ENCODE results near the gene DGKG. TPM values are rescaled to one million over a fixed set of nuclear protein-coding genes. Genes with fewer than 3 reads are reported as not detected.

The DGKG gene
- total and polyA plus RNA-seq, 7 donors = 0.60 to 30.7 (median 6.1) TPM

GRCh38 chr3:186099178-186099577, 262.9 kb downstream of the DGKG start:
- intact Hi-C loops (cut with DNase I) = no loop called here
- no peak overlapping the region for H3K4me3 ChIP-seq
- TF ChIP-seq POLR2A (IDR thresholded peaks at IDR 0.05) (no peak), CTCF (IDR thresholded peaks at IDR 0.05) (no peak), EP300 (IDR thresholded peaks at IDR 0.05) (no peak), POLR2AphosphoS5 (IDR thresholded peaks at IDR 0.05) (no peak)
- H3K27me3 ChIP-seq = no peaks in the 10 kb centered on the region
- H3K36me3 ChIP-seq = no peaks in the 10 kb centered on the region
- H3K27ac ChIP-seq = no peak overlapping the region
- DNase-seq = no peak
- H3K9me3 ChIP-seq = no peaks in the 10 kb centered on the region
- H3K4me1 ChIP-seq = peaks cover 0 to 22% (median 17%) of the 10 kb centered on the region in 4 donors
- WGBS, 2 donors = 46 to 71% methylated on average over 5 of the region's 5 CpGs

GRCh38 chr3:186098740-186099139, 263.3 kb downstream of the DGKG start:
- DNase-seq = no peak
- Histone ChIP-seq H3K27me3 (no peaks in the 10 kb centered on the region), H3K9me3 (no peaks in the 10 kb centered on the region), H3K27ac (no peak overlapping the region), H3K4me3 (no peak overlapping the region), H3K4me1 (peaks cover 0 to 22% (median 17%) of the 10 kb centered on the region in 4 donors), H3K36me3 (no peaks in the 10 kb centered on the region)
- no peak for TF ChIP-seq POLR2A (IDR thresholded peaks at IDR 0.05)
- no peak for TF ChIP-seq CTCF (IDR thresholded peaks at IDR 0.05)
- TF ChIP-seq POLR2AphosphoS5 (IDR thresholded peaks at IDR 0.05) = no peak
- intact Hi-C loops (cut with DNase I) = no loop called here
- 64 to 76% methylated on average over 3 of the region's 3 CpGs for WGBS, 2 donors

GRCh38 chr3:186097663-186098451, 264.2 kb downstream of the DGKG start:
- H3K27ac ChIP-seq = peak overlapping the region in 2 of 4 donors; percentile 28 to 45
- DNase-seq = peak; percentile 73
- H3K4me3 ChIP-seq = peak overlapping the region in 3 of 4 donors; percentile 28 to 41 (median 38)

GRCh38 chr3:186097317-186097662, 264.7 kb downstream of the DGKG start:
- Histone ChIP-seq H3K4me3 (peak overlapping the region in 2 of 4 donors; percentile 38 to 41), H3K36me3 (no peaks in the 10 kb centered on the region), H3K9me3 (no peaks in the 10 kb centered on the region), H3K27me3 (no peaks in the 10 kb centered on the region), H3K27ac (no peak overlapping the region), H3K4me1 (peaks cover 0 to 22% (median 17%) of the 10 kb centered on the region in 4 donors)
- 14 to 33% methylated on average over 4 of the region's 4 CpGs for WGBS, 2 donors
- intact Hi-C loops (cut with DNase I) = no loop called here
- DNase-seq = no peak
- TF ChIP-seq POLR2AphosphoS5 (IDR thresholded peaks at IDR 0.05) = no peak
- TF ChIP-seq CTCF (IDR thresholded peaks at IDR 0.05) = no peak
- TF ChIP-seq POLR2A (IDR thresholded peaks at IDR 0.05) = no peak
- TF ChIP-seq EP300 (IDR thresholded peaks at IDR 0.05) = no peak

More at GRCh38 chr3:186097663-186098451, 264.2 kb downstream of the DGKG start:
- no peaks in the 10 kb centered on the region for H3K27me3 ChIP-seq
- no peak for TF ChIP-seq EP300 (IDR thresholded peaks at IDR 0.05)
- no peak for TF ChIP-seq POLR2A (IDR thresholded peaks at IDR 0.05)
- TF ChIP-seq CTCF (IDR thresholded peaks at IDR 0.05) = no peak
- TF ChIP-seq POLR2AphosphoS5 (IDR thresholded peaks at IDR 0.05) = no peak
- H3K36me3 ChIP-seq = no peaks in the 10 kb centered on the region
- intact Hi-C loops (cut with DNase I) = no loop called here
- no peaks in the 10 kb centered on the region for H3K9me3 ChIP-seq
- WGBS, 2 donors = 2 to 3% methylated on average over 16 of the region's 16 CpGs
- peaks cover 0 to 22% (median 17%) of the 10 kb centered on the region in 4 donors for H3K4me1 ChIP-seq

Other genes starting within 250 kb of the DGKG start
- gene CRYGS, start 182.1 kb upstream of the DGKG start, total RNA-seq = 1 to 10 TPM; 1.5 to 5.0 (median 3.3) TPM
- 1 to 10 TPM in 1 of 3 donors, not detected in 2; 2.7 TPM for gene CRYGS, start 182.1 kb upstream of the DGKG start, polyA plus RNA-seq
- gene TBCCD1, start 205.1 kb upstream of the DGKG start, total RNA-seq = 10 to 100 TPM in 3 of 4 donors, 1 to 10 TPM in 1; 9.7 to 14.3 (median 11.4) TPM
- gene TBCCD1, start 205.1 kb upstream of the DGKG start, polyA plus RNA-seq = 1 to 10 TPM; 4.9 to 6.6 (median 6.3) TPM
- 10 to 100 TPM; 17.2 to 33.1 (median 26.2) TPM for gene DNAJB11, start 208.5 kb upstream of the DGKG start, total RNA-seq
- 10 to 100 TPM; 10.8 to 73.3 (median 19.0) TPM for gene DNAJB11, start 208.5 kb upstream of the DGKG start, polyA plus RNA-seq